Measurements from ENCODE around the gene GLRX2.
"Not testable (repeated sequence)": the region's sequence is repeated elsewhere in the genome, so short reads cannot be mapped to it uniquely, and the experiment has no call there.

GLRX2 gene

DNA sequence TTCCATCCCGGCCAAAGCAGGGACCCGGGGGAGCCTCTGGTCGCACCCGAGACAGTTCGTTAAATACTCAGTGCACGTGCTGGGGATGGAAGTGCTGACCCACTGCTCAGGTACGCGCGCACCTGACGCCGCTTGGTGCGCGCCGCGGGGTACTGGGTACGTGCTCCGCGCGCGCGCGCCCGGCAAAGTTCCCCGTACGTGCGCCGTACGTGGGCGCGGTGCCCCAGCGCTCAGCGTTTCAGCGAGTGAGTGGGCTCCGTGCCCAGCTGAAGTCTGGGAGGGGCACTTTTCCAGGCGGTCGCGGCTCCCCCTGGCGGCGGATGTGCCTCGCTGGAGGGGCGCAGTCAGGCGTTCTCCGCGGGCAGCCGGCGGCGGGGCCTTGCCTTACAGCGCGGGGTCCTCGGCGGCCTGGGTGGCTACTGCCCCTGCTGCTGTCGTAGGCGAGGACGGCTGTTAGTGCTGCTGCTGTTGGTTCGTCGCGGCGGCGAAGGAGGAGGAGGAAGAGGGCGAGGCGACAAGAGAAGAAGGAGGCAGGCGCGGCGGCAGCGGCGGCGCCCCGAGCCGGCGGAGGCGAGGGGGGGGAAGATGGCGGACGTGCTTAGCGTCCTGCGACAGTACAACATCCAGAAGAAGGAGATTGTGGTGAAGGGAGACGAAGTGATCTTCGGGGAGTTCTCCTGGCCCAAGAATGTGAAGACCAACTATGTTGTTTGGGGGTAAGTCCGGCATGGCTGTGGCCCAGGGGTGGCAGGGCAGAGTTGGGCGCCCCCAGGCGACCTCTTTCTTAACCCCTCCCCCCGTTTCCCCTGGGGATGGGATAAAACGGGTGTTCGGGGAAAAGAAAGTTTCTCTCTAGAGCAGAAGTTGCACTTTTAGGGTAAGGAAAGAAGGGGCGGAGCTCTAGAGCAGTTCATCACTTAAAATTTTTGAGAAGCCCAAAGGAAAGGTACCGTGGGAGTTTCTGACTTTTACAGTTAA lies 16.7 kb upstream of the GLRX2 start, which contains the start of gene CDC73:
Gene CDC73, plus strand, starts transcription at position 416 of the 978 bp plus-strand sequence. Its CDS starts 170 bp downstream, at position 586.
- peak; percentile 97 to 100 (median 98) for TF ChIP-seq CTCF (IDR thresholded peaks at IDR 0.05; ENCODE audit: unreplicated experiment in 3 of 3)
- Mint-ChIP-seq H3K4me3 (peak within 1 kb of the TSS; percentile 96 to 97 (median 96)), H3K4me1 (peaks cover 20% of the 10 kb centered on the region), H3K27ac (peak within 1 kb of the TSS; percentile 96 to 98 (median 98)), H3K9me3 (no peaks in the 10 kb centered on the region), H3K27me3 (ENCODE audit: low read depth) (no peaks in the 10 kb centered on the region), H3K36me3 (ENCODE audit: low read depth) (peaks cover 12% of the 10 kb centered on the region)

GRCh38 chr1:193120604-193121166 lies 15.5 kb upstream of the GLRX2 start:
- Mint-ChIP-seq H3K27me3 (ENCODE audit: low read depth) (no peaks in the 10 kb centered on the region), H3K9me3 (no peaks in the 10 kb centered on the region), H3K4me3 (peak overlapping the region; percentile 96 to 97 (median 96)), H3K4me1 (peaks cover 20% of the 10 kb centered on the region), H3K27ac (peak overlapping the region; percentile 96 to 98 (median 98)), H3K36me3 (ENCODE audit: low read depth) (peaks cover 3% of the 10 kb centered on the region)
- no peak for TF ChIP-seq CTCF (IDR thresholded peaks at IDR 0.05; ENCODE audit: unreplicated experiment in 3 of 3)

GRCh38 chr1:193118803-193119730 lies 13.9 kb upstream of the GLRX2 start:
- peak overlapping the region in 1 of 3 experiments; percentile 10 for H3K4me3 Mint-ChIP-seq
- no peaks in the 10 kb centered on the region for H3K9me3 Mint-ChIP-seq
- peaks cover 14% of the 10 kb centered on the region for H3K4me1 Mint-ChIP-seq
- TF ChIP-seq CTCF (IDR thresholded peaks at IDR 0.05; ENCODE audit: unreplicated experiment in 3 of 3), result no peak
- no peaks in the 10 kb centered on the region for H3K36me3 Mint-ChIP-seq (ENCODE audit: low read depth)
- H3K27ac Mint-ChIP-seq, result no peak overlapping the region
- no peaks in the 10 kb centered on the region for H3K27me3 Mint-ChIP-seq (ENCODE audit: low read depth)

DNA sequence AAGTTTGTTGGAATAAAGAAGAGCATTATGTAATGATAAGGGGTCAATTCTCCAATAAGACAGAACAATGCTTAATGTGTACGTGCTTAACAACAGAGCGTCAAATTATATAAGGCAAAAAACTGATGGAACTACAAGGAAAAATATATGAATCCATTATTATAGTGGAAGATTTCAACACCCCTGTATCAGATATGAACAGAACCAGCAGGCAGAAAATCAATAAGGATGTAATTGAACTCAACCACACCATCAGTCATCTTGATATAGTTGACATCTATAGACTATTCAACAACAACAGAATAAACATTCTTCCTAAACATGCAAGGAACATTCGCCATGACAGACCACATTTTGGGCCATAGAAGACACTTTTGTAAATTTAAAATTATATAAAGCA lies 13.0 kb upstream of the GLRX2 start:
- no peak for TF ChIP-seq CTCF (IDR thresholded peaks at IDR 0.05; ENCODE audit: unreplicated experiment in 3 of 3)
- no peaks in the 10 kb centered on the region for H3K9me3 Mint-ChIP-seq
- peaks cover 6% of the 10 kb centered on the region for H3K4me1 Mint-ChIP-seq
- no peaks in the 10 kb centered on the region for H3K36me3 Mint-ChIP-seq (ENCODE audit: low read depth)
- H3K4me3 Mint-ChIP-seq, result no peak overlapping the region
- H3K27ac Mint-ChIP-seq, result no peak overlapping the region
- no peaks in the 10 kb centered on the region for H3K27me3 Mint-ChIP-seq (ENCODE audit: low read depth)

DNA sequence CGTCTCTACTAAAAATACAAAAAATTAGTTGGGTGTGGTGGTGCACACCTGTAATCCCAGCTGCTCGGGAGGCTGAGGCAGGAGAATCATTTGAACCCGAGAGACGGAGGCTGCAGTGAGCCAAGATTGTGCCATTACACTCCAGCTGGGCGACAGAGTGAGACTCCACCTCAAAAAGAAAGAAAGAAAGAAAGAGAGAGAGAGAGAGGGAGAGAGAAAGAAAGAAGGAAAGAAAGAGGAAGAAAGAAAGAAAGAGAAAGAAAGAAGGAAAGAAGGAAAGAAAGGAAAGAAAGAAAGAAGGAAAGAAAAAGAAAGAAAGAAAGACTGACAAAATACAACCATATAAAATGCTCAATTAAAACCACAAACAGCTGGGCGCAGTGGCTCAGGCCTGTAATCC lies 12.0 kb upstream of the GLRX2 start:
- H3K9me3 Mint-ChIP-seq; H3K36me3 Mint-ChIP-seq (ENCODE audit: low read depth); H3K27me3 Mint-ChIP-seq (ENCODE audit: low read depth); H3K27ac Mint-ChIP-seq; H3K4me1 Mint-ChIP-seq; H3K4me3 Mint-ChIP-seq: not testable (repeated sequence)
